ENCODE measurements around the gene OTULIN.

OTULIN gene

DNA sequence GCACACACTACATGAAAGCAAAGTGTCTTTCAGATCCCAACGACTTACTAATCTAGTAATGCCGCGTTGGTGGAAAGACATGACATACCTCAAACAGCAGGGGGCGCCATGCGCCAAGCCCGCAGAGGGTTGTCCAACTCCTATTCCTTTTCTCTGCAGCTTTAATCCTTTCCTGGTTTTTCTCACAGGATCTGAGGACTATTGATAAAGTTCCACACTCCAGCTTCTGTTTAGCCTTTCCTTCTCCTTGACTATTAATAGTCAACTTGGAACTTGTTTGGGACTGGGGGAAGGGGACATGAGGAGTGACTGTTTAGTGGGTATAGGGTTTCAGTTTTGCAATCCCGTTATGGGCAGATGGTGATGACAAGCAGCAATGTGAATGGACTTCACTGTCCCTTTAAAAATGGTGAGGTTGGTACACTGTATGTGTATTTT, 62.9 kb downstream of the OTULIN start:
- no peak for TF ChIP-seq ZFX (IDR thresholded peaks at IDR 0.05; ENCODE audit: borderline replicate concordance)
- peak; percentile 97 for TF ChIP-seq CTCF (IDR thresholded peaks at IDR 0.05)
- no peak overlapping the region for H3K27ac ChIP-seq

DNA sequence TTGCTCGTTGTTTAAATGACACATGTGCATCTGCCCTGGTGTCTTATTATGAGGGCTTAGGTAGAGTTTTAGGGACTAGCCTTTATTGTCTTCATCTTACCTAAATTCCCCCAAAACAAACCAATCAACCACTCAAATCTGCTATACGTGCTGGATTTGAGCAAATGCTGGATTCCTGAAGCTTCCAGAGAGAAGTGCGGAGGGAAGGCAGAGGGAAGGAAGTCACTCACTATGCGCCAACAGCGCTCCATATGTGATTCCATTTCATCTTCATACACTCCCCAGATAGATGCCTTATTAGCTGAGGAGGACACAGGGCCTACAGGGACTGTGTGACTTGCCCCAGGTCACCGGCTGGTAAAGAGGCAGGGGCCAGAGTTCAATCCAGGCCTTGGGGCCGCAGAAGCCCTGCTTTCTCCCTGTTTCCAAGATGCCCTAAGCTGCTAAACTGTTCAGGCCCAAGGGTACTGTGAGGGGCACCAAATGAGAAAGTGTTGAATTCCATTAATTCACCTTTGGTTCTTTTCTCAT, 63.5 kb downstream of the OTULIN start:
- H3K27ac ChIP-seq = no peak overlapping the region
- no peak for TF ChIP-seq CTCF (IDR thresholded peaks at IDR 0.05)
- no peak for TF ChIP-seq ZFX (IDR thresholded peaks at IDR 0.05; ENCODE audit: borderline replicate concordance)

DNA sequence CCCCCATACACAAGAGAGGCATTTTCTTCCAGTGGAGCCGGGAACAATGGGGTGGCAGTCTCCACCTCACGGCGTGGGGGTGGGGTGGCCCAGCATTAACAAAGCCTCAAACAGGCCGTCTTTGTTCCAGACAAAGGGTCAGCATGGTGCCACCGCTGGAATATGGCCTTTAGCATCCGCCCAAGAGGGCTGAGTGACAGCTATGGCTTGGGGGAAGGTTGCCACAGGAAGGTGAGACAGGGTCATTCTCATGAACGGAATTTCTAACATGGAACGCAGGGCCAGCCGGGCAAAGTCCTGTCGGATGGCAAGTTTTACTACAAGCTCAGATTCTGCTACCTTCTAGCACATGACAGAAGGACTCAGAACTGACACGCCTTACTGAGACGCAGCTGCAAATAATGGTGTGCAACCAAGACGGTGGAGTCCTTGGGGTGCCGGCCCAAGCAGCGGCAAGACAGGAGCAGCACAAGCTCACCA, 64.0 kb downstream of the OTULIN start:
- no peak overlapping the region for H3K27ac ChIP-seq
- TF ChIP-seq ZFX (IDR thresholded peaks at IDR 0.05; ENCODE audit: borderline replicate concordance) = no peak
- TF ChIP-seq CTCF (IDR thresholded peaks at IDR 0.05) = no peak

- no peak overlapping the region for H3K27ac ChIP-seq
- TF ChIP-seq CTCF (IDR thresholded peaks at IDR 0.05) = no peak
- no peak for TF ChIP-seq ZFX (IDR thresholded peaks at IDR 0.05; ENCODE audit: borderline replicate concordance)
These were observed 65.2 kb downstream of the OTULIN start for GRCh38 chr5:14729448-14730385.

- H3K27ac ChIP-seq = no peak overlapping the region
- TF ChIP-seq CTCF (IDR thresholded peaks at IDR 0.05) (no peak), ZFX (IDR thresholded peaks at IDR 0.05; ENCODE audit: borderline replicate concordance) (no peak)
These were observed 65.9 kb downstream of the OTULIN start for GRCh38 chr5:14730466-14730865.

GRCh38 chr5:14730881-14731280, 66.4 kb downstream of the OTULIN start:
- TF ChIP-seq ZFX (IDR thresholded peaks at IDR 0.05; ENCODE audit: borderline replicate concordance) = no peak
- TF ChIP-seq CTCF (IDR thresholded peaks at IDR 0.05) = no peak
- no peak overlapping the region for H3K27ac ChIP-seq

DNA sequence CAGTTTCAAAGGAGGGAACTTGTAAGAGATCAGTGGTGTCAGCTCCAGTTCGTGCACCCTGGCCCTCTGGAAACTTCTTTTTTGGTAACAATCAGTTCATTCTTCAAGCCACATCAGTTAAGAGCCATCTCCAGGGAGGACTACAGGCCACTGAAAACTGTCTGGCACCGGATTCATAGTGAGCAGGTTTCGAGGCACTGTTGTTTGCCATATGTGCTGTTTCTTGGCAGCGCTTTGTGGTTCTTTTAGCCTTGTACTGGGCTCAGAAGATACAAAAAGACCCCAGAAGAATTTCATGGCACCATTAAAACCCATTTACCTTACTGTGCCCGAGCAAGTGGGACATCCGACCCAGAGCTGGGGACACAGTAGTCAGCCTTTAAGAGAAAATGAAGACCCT, 68.5 kb downstream of the OTULIN start:
- no peak for TF ChIP-seq CTCF (IDR thresholded peaks at IDR 0.05)
- no peak for TF ChIP-seq ZFX (IDR thresholded peaks at IDR 0.05; ENCODE audit: borderline replicate concordance)
- no peak overlapping the region for H3K27ac ChIP-seq

All from 22Rv1 (cell line).